ENCODE results near the gene TPSD1. TPM values are rescaled to one million over a fixed set of nuclear protein-coding genes. Genes with fewer than 3 reads are reported as not detected.
"Not testable (repeated sequence)": the region's sequence is repeated elsewhere in the genome, so short reads cannot be mapped to it uniquely, and the experiment has no call there.

The TPSD1 gene
- total RNA-seq, 1 donor from 2014 or later: not detected

GRCh38 chr16:1230471-1231212, 25.2 kb upstream of the TPSD1 start:
- not testable (repeated sequence) for H3K4me1 Mint-ChIP-seq; H3K36me3 Mint-ChIP-seq; H3K4me3 Mint-ChIP-seq; DNase-seq (ENCODE audit: low spot score in 2 of 2, unreplicated experiment in 2 of 2); H3K27ac Mint-ChIP-seq; H3K27me3 Mint-ChIP-seq (ENCODE audit: low read depth); H3K9me3 Mint-ChIP-seq

GRCh38 chr16:1231301-1231700, 24.6 kb upstream of the TPSD1 start:
- not testable (repeated sequence) for DNase-seq (ENCODE audit: low spot score in 2 of 2, unreplicated experiment in 2 of 2); H3K27ac Mint-ChIP-seq; H3K27me3 Mint-ChIP-seq (ENCODE audit: low read depth); H3K4me1 Mint-ChIP-seq; H3K9me3 Mint-ChIP-seq; H3K36me3 Mint-ChIP-seq; H3K4me3 Mint-ChIP-seq

GRCh38 chr16:1232049-1232748, 23.7 kb upstream of the TPSD1 start:
- H3K4me3 Mint-ChIP-seq; H3K36me3 Mint-ChIP-seq; H3K4me1 Mint-ChIP-seq; DNase-seq (ENCODE audit: low spot score in 2 of 2, unreplicated experiment in 2 of 2); H3K27ac Mint-ChIP-seq; H3K27me3 Mint-ChIP-seq (ENCODE audit: low read depth); H3K9me3 Mint-ChIP-seq: not testable (repeated sequence)

- not testable (repeated sequence) for H3K27me3 Mint-ChIP-seq (ENCODE audit: low read depth); H3K4me3 Mint-ChIP-seq; H3K27ac Mint-ChIP-seq; DNase-seq (ENCODE audit: low spot score in 2 of 2, unreplicated experiment in 2 of 2); H3K9me3 Mint-ChIP-seq; H3K36me3 Mint-ChIP-seq; H3K4me1 Mint-ChIP-seq
Observed at GRCh38 chr16:1236659-1237058, 19.2 kb upstream of the TPSD1 start.

- H3K4me1 Mint-ChIP-seq: no peaks in the 10 kb centered on the region
- DNase-seq (ENCODE audit: low spot score in 2 of 2, unreplicated experiment in 2 of 2): no peak
- no peak overlapping the region for H3K27ac Mint-ChIP-seq
- TF ChIP-seq CTCF (IDR thresholded peaks at IDR 0.05; ENCODE audit: unreplicated experiment): no peak
- no peaks in the 10 kb centered on the region for H3K9me3 Mint-ChIP-seq
- peaks cover 6% of the 10 kb centered on the region for H3K27me3 Mint-ChIP-seq (ENCODE audit: low read depth)
- H3K4me3 Mint-ChIP-seq: no peak overlapping the region
- H3K36me3 Mint-ChIP-seq: no peaks in the 10 kb centered on the region
Observed at GRCh38 chr16:1237990-1238389, 17.9 kb upstream of the TPSD1 start.

GRCh38 chr16:1238909-1239308, 17.0 kb upstream of the TPSD1 start:
- not testable (repeated sequence) for H3K4me1 Mint-ChIP-seq; H3K9me3 Mint-ChIP-seq; H3K4me3 Mint-ChIP-seq; H3K27me3 Mint-ChIP-seq (ENCODE audit: low read depth); H3K27ac Mint-ChIP-seq; DNase-seq (ENCODE audit: low spot score in 2 of 2, unreplicated experiment in 2 of 2); H3K36me3 Mint-ChIP-seq

GRCh38 chr16:1239575-1239974, 16.3 kb upstream of the TPSD1 start:
- H3K36me3 Mint-ChIP-seq; H3K4me1 Mint-ChIP-seq; H3K9me3 Mint-ChIP-seq; H3K27me3 Mint-ChIP-seq (ENCODE audit: low read depth); H3K4me3 Mint-ChIP-seq; H3K27ac Mint-ChIP-seq: not testable (repeated sequence)
- DNase-seq (ENCODE audit: low spot score in 2 of 2, unreplicated experiment in 2 of 2): peak in 1 of 2 experiments; percentile 8

- not testable (repeated sequence) for H3K36me3 Mint-ChIP-seq; H3K27ac Mint-ChIP-seq; H3K9me3 Mint-ChIP-seq; DNase-seq (ENCODE audit: low spot score in 2 of 2, unreplicated experiment in 2 of 2); H3K4me3 Mint-ChIP-seq; H3K4me1 Mint-ChIP-seq; H3K27me3 Mint-ChIP-seq (ENCODE audit: low read depth)
Observed at GRCh38 chr16:1240436-1240835, 15.4 kb upstream of the TPSD1 start, which contains the start of gene TPSAB1. TPSAB1 (plus strand) TSS chr16:1240705; CDS start chr16:1240939, 234 bp downstream.

- H3K4me1 Mint-ChIP-seq; DNase-seq (ENCODE audit: low spot score in 2 of 2, unreplicated experiment in 2 of 2); H3K36me3 Mint-ChIP-seq; H3K27ac Mint-ChIP-seq; H3K9me3 Mint-ChIP-seq; H3K4me3 Mint-ChIP-seq: not testable (repeated sequence)
- H3K27me3 Mint-ChIP-seq (ENCODE audit: low read depth): peaks cover 11% of the 10 kb centered on the region
Observed at GRCh38 chr16:1241081-1241480, 14.8 kb upstream of the TPSD1 start.

GRCh38 chr16:1243363-1243762, 12.5 kb upstream of the TPSD1 start:
- H3K27ac Mint-ChIP-seq; H3K36me3 Mint-ChIP-seq; DNase-seq (ENCODE audit: low spot score in 2 of 2, unreplicated experiment in 2 of 2); H3K4me1 Mint-ChIP-seq; H3K9me3 Mint-ChIP-seq; H3K4me3 Mint-ChIP-seq: not testable (repeated sequence)
- peaks cover 24% of the 10 kb centered on the region for H3K27me3 Mint-ChIP-seq (ENCODE audit: low read depth)

GRCh38 chr16:1243907-1244850, 11.7 kb upstream of the TPSD1 start:
- H3K36me3 Mint-ChIP-seq; H3K9me3 Mint-ChIP-seq; H3K4me3 Mint-ChIP-seq; H3K27ac Mint-ChIP-seq; DNase-seq (ENCODE audit: low spot score in 2 of 2, unreplicated experiment in 2 of 2); H3K4me1 Mint-ChIP-seq: not testable (repeated sequence)
- H3K27me3 Mint-ChIP-seq (ENCODE audit: low read depth): peaks cover 22% of the 10 kb centered on the region
